Thoracic aorta (tissue), 2 donors: ENCODE results near the gene APCDD1L. TPM values are rescaled to one million over a fixed set of nuclear protein-coding genes. Genes with fewer than 3 reads are reported as not detected.

Source experiments
- ATAC-seq: fragments of 150-250 bp; one replicate; pipeline ENCODE4 v1.8.0; 2017; ENCODE audit warnings: low read depth; ENCODE audit not compliant: insufficient number of reproducible peaks, low FRiP score
- DNase-seq: peaks from one replicate; pipeline ENCODE4 v3.0.0-alpha.2; 2020; ENCODE audit warnings: low spot score
- H3K27ac ChIP-seq, 2 donors: fragments of 200-600 bp; sonication (generic); 1 replicate in 1 of 2; 2 replicates in 1 of 2; pipeline ENCODE4 v1.5.1; 2016; ENCODE audit warnings: mild to moderate bottlenecking in 2 of 2, moderate library complexity in 2 of 2
- H3K27me3 ChIP-seq: fragments of 200-600 bp; sonication (generic); replicated peaks from 2 replicates; pipeline ENCODE4 v1.6.0; 2016; ENCODE audit warnings: mild to moderate bottlenecking; ENCODE audit not compliant: insufficient read depth
- H3K36me3 ChIP-seq: fragments of 200-600 bp; sonication (generic); one replicate; pipeline ENCODE4 v1.5.1; 2016
- H3K4me1 ChIP-seq, 2 donors: fragments of 200-600 bp; sonication (generic); 1 replicate in 1 of 2; 2 replicates in 1 of 2; pipeline versions ENCODE4 v1.5.1 to v1.6.0; 2016; ENCODE audit warnings: low read depth in 2 of 2, mild to moderate bottlenecking in 1 of 2; ENCODE audit not compliant: control insufficient read depth in 1 of 2
- H3K4me3 ChIP-seq: fragments of 200-600 bp; sonication (generic); 2 replicates; pipeline ENCODE4 v1.5.1; 2016; ENCODE audit warnings: mild to moderate bottlenecking
- H3K9me3 ChIP-seq: fragments of 200-600 bp; sonication (generic); 2 replicates; pipeline ENCODE4 v1.5.1; 2016
- CTCF ChIP-seq: fragments of 200-600 bp; sonication (generic); IDR thresholded peaks from one replicate; pipeline ENCODE4 v1.5.1; 2019; ENCODE audit warnings: antibody characterized with exemption
- total RNA-seq, 2 donors: library from RNA; depleted of rRNA; stranded (reverse); fragments of >200 nt; gene quantifications; one replicate each; pipeline versions ENCODE4 v1.1.0 to v1.2.3, GENCODE V29; 2016

The APCDD1L gene
- total RNA-seq, 2 donors from 2014 or later, result 9.2 to 12.9 TPM

- ATAC-seq (no peak), DNase-seq (no peak)
- peaks cover 0 to 6% of the 10 kb centered on the region in 2 donors for H3K4me1 ChIP-seq
- H3K36me3 ChIP-seq, result peaks cover 6% of the 10 kb centered on the region
- TF ChIP-seq CTCF, result no peak
- H3K9me3 ChIP-seq, result no peaks in the 10 kb centered on the region
- no peaks in the 10 kb centered on the region for H3K27me3 ChIP-seq
- H3K4me3 ChIP-seq, result no peak overlapping the region
- no peak overlapping the region for H3K27ac ChIP-seq
Measured at GRCh38 chr20:58436868-58437645, 78.1 kb downstream of the APCDD1L start.

GRCh38 chr20:58435237-58435636 lies 80.0 kb downstream of the APCDD1L start:
- no peaks in the 10 kb centered on the region for H3K9me3 ChIP-seq
- no peak for DNase-seq
- ATAC-seq, result no peak
- no peak overlapping the region for H3K27ac ChIP-seq
- no peak for TF ChIP-seq CTCF
- H3K36me3 ChIP-seq, result peaks cover 5% of the 10 kb centered on the region
- no peak overlapping the region for H3K4me3 ChIP-seq
- peaks cover 0 to 18% of the 10 kb centered on the region in 2 donors for H3K4me1 ChIP-seq
- no peaks in the 10 kb centered on the region for H3K27me3 ChIP-seq

- H3K4me3 ChIP-seq, result no peak overlapping the region
- H3K4me1 ChIP-seq, result peaks cover 0 to 18% of the 10 kb centered on the region in 2 donors
- DNase-seq (no peak), ATAC-seq (no peak)
- no peak for TF ChIP-seq CTCF
- no peaks in the 10 kb centered on the region for H3K27me3 ChIP-seq
- no peak overlapping the region for H3K27ac ChIP-seq
- no peaks in the 10 kb centered on the region for H3K9me3 ChIP-seq
- H3K36me3 ChIP-seq, result no peaks in the 10 kb centered on the region
Measured at GRCh38 chr20:58434326-58434725, 80.9 kb downstream of the APCDD1L start.

GRCh38 chr20:58433759-58434158 lies 81.4 kb downstream of the APCDD1L start:
- no peaks in the 10 kb centered on the region for H3K27me3 ChIP-seq
- TF ChIP-seq CTCF, result no peak
- no peak overlapping the region for H3K4me3 ChIP-seq
- H3K27ac ChIP-seq, result no peak overlapping the region
- ATAC-seq (no peak), DNase-seq (no peak)
- H3K36me3 ChIP-seq, result no peaks in the 10 kb centered on the region
- H3K4me1 ChIP-seq, result peaks cover 0 to 18% of the 10 kb centered on the region in 2 donors
- no peaks in the 10 kb centered on the region for H3K9me3 ChIP-seq

GRCh38 chr20:58433029-58433647 lies 82.1 kb downstream of the APCDD1L start:
- H3K27ac ChIP-seq, result no peak overlapping the region
- H3K36me3 ChIP-seq, result no peaks in the 10 kb centered on the region
- TF ChIP-seq CTCF, result no peak
- H3K4me1 ChIP-seq, result peaks cover 0 to 18% of the 10 kb centered on the region in 2 donors
- H3K9me3 ChIP-seq, result no peaks in the 10 kb centered on the region
- no peak overlapping the region for H3K4me3 ChIP-seq
- no peaks in the 10 kb centered on the region for H3K27me3 ChIP-seq
- no peak for ATAC-seq
- DNase-seq, result no peak
